GM18517 (cell line): ENCODE results near the gene SPACA9.

Experiments
- ATAC-seq: cut with Tn5 transposase; IDR thresholded peaks from one replicate; pipeline ENCODE4 v1.9.1; 2021; ENCODE audit warnings: mild to moderate bottlenecking, moderate library complexity; ENCODE audit not compliant: unreplicated experiment

SPACA9 gene

GRCh38 chr9:132888151-132888550 is 9.5 kb downstream of the SPACA9 start:
- no peak for ATAC-seq

- no peak for ATAC-seq
These were observed 13.7 kb downstream of the SPACA9 start for GRCh38 chr9:132892400-132892799.

DNA sequence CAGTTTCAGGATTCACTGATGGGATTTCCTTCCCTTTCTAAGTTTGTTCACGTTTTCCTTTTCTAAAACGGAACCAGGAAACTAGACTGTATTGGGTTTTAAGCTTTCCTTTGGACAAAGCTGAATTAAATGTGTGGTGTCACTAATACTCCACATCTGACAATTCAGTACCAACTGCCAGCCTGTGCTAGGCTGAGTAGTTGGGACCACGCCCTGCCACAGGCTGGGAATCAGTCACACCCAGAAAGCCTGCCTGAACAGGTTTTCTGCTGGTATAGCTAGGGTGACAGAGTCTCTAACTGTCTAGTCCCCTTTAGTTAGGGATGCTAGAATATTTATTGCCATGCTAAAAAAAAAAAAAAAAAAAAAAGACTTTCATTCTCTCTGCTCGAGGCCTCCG is 15.6 kb downstream of the SPACA9 start:
- no peak for ATAC-seq

DNA sequence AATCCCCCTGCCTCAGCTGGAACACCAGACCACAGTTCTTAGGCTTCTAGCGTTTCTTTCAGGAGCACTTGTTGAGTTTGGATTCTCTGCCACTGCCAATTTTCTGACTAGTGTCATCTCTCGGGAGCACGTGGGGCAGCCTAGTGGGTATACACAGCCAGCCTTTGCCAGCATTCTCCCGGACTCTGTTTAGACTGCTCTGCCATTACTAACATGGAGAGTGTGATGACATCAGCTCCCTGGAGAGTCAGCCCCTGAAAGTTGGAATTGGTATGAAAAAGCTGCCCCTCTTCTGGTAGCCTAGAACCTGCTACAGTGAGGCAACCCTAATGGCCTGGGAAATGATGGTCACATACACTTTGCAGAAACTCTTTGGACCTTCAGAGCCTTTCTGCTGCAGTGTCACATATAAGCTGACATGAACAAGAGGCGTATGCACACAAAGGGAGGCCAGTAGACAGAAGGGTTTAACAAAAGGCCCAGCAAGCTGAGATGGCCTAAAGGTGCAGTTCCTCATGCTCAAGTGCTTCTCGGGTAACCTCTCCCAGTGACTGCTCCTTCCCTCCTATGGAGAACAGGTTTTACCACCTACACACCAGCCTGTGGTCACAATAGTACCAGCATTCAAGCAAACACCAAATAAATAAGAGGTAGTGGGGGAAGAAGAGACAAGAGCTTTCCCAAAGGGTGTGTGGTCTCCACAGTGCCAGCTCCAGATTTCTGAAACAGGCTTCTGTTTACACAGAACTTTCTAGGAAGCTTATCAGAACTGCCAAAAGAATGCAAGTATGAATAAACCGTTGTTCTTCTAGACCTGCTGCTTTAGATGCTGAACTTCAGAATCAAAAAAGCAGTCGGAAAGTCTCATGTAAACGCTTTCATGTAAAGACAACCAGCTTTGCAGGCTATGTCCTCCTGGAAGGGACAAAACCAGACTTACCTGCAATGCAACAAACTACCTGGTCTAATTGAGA is 16.5 kb downstream of the SPACA9 start:
- ATAC-seq, result no peak

DNA sequence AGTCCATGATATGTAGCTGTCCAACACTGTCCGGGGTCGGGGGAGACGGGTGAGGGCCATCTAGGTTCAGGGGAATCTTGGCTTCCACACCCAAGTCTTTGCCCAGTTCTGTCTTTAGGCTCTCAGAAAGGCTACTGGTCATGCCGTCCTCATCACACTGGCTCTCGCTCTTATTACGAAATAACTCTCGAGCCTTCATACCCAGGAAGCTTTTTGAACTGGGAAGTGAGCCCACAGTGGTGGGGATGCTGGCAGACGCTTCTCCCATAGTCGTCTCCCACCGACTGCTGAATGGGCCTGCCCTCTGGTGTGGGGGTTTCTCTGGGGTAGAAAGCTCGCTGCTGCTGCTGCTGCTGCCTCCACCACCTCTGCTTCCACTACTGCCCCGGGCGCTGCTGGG is 17.6 kb downstream of the SPACA9 start:
- no peak for ATAC-seq

DNA sequence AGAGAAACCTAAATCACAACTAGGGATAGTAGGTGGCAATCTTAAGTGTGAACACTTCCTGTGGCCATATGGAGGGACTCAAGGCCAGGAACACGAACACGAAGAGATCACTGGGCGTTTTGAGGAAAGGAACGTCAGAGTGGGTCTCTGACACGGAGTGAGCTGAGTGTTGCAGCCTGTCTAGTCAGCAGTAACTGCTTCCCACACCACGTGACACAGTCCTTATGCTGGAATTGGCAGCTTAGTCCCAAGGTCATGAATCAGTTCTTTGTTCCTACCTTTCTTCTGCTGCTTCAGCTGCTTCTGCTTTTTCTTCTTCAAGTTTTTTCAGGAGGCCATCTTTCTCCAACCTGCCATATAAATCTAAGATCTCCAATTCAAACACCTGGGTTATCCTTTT is 18.2 kb downstream of the SPACA9 start:
- no peak for ATAC-seq

DNA sequence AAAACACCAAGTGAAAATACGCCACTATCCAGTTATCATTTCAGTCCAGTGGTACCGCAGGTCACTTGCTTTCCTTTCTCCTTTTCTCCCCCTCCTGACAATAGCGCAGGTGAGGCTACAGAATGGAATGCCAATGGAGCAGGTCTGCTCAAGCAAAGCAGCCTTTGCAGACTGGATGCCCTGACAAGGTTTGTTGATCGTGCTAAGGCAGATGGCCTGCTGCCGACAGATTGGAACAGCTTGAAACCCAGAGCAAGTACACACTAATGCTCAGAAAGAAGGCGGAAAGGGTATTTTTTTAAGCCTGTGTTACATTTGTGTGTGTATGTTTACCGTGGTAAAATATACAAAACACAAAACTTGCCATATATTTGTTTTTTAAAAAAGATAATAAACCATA is 19.4 kb downstream of the SPACA9 start:
- ATAC-seq, result no peak

GRCh38 chr9:132901858-132902831 is 23.4 kb downstream of the SPACA9 start:
- ATAC-seq, result peak; percentile 48

- no peak for ATAC-seq
These were observed 25.1 kb downstream of the SPACA9 start for GRCh38 chr9:132903574-132904492.

DNA sequence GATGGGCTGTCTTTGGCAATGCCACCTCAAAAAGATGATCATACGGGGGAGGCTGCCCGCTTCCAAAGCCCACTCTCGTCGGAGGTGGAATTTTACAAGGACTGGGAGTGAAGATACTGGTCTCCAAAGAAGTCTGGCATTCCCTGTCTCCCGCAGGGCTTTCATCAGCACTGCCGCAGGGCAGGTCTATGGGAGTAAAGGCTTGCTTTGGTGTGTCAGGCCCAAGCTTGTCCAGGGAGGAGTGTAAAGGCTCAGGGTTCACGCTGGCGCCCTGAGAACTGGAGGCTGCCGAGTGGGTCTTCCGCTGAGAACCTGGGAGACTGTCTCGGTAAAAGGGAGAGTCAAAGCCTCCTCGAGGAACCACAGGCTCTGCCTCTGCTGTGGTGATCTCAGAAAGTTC is 27.0 kb downstream of the SPACA9 start:
- ATAC-seq, result no peak

DNA sequence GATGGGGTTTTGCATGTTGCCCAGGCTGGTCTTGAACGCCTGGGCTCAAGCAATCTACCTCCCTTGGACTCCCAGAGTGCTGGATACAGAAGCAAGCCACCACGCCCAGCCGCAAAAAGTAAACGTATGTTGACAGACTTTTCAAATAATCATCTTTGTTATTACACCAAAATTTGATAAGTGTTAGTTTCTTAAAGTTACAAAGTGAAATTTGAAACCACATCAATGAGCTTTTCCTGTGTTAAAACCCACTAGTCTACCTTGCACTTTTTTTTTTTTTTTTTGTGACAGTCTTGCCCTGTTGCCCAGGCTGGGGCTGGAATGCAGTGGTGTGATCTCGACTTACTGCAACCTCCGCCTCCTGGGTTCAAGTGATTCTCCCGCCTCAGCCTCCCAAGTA is 29.9 kb downstream of the SPACA9 start:
- no peak for ATAC-seq

DNA sequence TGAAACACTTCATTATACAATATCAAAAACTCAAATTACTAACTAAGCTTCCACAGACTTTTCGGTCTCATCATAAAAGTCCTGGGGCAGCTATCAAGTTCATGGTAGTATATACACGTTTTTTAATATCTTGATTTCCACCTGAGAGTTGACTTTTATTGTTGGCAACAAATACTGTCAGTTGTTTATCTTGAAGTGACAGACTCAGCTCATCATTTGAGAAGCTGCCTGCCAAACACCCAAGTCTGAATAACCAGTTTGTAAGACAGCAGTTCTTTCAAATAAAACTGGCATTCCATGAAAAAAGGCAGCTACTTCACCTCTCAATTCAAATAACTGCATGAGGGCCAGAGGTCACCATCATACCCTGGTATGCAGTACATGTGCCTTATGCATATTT is 30.6 kb downstream of the SPACA9 start:
- no peak for ATAC-seq

DNA sequence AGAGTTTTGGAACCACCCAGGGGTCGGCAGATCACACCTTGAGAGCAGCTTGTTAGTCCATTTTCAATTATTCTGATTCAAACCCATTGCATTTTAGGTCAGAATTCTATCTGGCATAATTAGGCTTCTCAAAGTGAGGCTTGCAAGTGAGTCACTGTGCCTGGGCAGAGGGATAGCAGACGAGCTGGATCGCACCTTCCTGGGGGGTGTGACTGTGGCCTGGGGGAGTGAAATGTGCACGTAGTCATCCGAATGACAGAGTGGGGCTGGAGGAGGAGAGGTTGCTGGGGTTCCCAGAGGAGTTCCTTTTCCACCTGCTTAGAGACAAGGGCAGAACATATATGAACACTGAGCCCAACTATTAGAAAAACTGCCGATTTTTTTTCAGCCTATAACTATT is 31.7 kb downstream of the SPACA9 start:
- no peak for ATAC-seq

- no peak for ATAC-seq
These were observed 33.4 kb downstream of the SPACA9 start for GRCh38 chr9:132912131-132912530.

- no peak for ATAC-seq
These were observed 36.2 kb downstream of the SPACA9 start for GRCh38 chr9:132914924-132915323.

DNA sequence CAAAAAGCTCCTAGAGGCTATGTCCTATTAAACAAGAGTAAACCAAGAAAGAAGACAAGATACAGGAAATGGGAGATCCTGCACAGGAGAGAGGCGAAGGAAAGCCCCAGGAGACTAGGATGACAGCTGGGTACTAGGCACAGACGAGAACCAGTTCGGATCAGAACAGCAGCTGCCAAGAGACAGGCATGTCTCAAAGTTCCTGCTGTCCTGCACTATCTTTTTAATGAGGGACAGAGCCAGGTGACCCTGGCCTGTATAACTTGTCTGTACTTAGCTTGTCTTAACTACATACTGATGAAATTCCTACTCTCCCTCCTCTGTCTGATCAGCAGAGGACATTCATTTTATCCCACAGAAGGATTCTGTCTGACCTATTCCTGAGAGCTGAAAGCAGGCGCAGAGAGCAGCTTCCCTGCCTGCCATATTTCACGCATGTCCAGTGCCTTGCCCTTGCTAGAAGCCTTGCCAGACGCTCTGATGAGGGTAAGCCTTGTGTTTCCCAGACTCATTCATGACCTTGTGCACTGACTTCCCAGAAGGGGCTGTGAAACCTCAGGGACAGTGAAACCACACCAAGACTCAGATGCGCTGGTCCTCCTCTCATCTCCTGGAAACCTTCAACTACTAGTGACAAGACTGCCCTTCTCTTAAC is 41.0 kb downstream of the SPACA9 start:
- ATAC-seq, result no peak

- no peak for ATAC-seq
These were observed 44.7 kb downstream of the SPACA9 start for GRCh38 chr9:132923346-132923902.

- ATAC-seq, result no peak
These were observed 49.0 kb downstream of the SPACA9 start for GRCh38 chr9:132927704-132928103.

- ATAC-seq, result no peak
These were observed 52.6 kb downstream of the SPACA9 start for GRCh38 chr9:132931178-132931735.
